ENCODE data around the gene PPM1F.
A peak's percentile ranks its signal among the peaks of the same experiment; 100 is the strongest.
"Not testable (repeated sequence)": the region's sequence is repeated elsewhere in the genome, so short reads cannot be mapped to it uniquely, and the experiment has no call there.

The PPM1F gene

DNA sequence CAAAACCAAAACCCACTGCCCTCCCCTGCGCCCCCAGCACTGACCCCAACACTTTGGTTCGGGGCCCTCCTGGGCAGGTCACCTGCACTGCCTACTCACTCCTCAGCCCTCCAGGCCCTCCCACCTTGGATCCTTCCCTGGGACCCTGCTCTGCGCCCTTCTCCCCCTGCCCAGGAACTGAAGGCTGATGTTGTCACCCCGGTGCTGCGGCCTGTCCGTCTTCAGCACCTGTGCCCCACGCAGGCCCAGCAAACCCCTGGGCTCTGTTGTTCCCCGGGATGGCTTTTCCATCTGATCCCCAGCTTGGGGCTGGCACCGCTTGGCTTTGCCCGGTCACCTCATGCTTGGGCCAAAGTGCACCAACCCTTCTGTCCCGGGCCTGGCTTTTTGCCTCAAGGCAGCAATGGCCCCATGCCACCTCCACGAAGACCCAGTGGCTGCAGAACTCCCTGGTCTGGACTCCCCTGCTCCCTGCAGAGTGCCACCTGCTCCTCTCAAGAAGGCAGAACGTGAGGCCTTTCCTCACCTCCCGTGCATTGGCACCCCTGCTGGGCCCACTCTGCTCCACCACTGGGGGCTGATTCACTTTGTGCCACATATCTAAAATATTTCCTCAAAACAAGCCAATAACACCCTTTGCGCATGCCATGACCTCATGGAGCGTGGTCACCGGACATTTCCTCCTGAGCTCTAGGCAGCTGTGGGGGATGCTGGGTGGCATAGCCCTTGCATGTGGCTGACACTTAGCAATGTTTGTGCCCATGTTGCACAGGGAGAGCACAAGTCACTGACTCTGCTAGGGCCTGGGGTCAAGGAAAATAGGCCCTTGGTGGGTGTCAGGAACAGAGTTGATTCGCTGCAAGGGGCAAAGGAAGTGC is 8.8 kb downstream of the PPM1F start:
- no peak for DNase-seq (ENCODE audit: low read depth)
- TF ChIP-seq, protein P1, sequence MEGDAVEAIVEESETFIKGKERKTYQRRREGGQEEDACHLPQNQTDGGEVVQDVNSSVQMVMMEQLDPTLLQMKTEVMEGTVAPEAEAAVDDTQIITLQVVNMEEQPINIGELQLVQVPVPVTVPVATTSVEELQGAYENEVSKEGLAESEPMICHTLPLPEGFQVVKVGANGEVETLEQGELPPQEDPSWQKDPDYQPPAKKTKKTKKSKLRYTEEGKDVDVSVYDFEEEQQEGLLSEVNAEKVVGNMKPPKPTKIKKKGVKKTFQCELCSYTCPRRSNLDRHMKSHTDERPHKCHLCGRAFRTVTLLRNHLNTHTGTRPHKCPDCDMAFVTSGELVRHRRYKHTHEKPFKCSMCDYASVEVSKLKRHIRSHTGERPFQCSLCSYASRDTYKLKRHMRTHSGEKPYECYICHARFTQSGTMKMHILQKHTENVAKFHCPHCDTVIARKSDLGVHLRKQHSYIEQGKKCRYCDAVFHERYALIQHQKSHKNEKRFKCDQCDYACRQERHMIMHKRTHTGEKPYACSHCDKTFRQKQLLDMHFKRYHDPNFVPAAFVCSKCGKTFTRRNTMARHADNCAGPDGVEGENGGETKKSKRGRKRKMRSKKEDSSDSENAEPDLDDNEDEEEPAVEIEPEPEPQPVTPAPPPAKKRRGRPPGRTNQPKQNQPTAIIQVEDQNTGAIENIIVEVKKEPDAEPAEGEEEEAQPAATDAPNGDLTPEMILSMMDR (IDR thresholded peaks at IDR 0.05; ENCODE audit: control insufficient read depth, insufficient read depth, low read depth, low read length, missing control alignments), result no peak
- H3K4me3 ChIP-seq (ENCODE audit: control insufficient read depth, low read depth, low read length), result no peak overlapping the region

DNA sequence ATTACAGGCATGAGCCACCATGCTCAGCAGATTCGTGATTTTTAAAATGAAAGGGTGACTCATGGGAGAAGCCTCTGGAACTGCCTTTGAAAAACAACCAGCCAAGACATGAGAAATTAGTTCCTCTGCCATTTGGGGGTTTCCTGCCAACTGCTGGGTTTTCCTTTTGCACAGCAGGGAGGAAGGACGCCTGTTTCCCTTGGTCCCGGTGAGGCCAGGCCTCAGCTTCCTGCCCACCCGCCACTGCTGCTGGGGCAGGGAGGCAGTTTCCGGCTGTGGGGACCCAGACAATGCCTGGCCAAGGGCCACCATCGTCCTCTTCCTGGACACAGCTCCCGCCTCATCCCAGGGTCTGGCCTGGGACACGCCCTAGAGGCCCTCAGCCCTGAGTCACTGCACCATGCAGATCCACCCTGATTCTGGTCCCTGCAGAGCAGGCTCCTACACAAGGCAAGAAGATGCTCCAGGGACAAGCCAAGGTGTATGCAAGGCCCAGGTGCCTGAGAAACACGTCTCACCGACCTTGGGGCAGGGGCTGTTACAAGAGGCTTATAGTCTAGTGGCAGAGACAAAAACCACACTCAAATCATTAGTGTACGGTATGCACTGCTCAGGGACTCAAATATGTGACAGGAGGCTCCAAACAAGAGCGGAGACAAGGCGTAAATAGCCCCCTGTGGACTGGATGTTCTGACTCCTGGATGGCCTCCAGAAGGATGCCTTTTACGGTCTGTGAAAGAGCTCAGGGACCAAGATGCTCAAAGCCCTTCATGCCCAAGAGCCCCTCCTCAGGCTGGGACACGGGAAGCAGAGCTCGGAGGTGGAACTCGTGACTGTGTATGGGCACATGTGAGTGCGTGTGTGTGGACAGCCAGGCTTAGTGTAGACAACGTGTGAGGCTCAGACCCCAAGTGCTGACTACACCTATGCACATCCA is 10.0 kb downstream of the PPM1F start:
- no peak overlapping the region; the same call in 1 of the 2 replicates for H3K4me3 ChIP-seq (ENCODE audit: control insufficient read depth, low read depth, low read length)
- DNase-seq (ENCODE audit: low read depth), result peak; percentile 40
- TF ChIP-seq, protein P1 (IDR thresholded peaks at IDR 0.05; ENCODE audit: control insufficient read depth, insufficient read depth, low read depth, low read length, missing control alignments), result no peak

GRCh38 chr22:21941921-21942320 is 10.7 kb downstream of the PPM1F start:
- no peak for DNase-seq (ENCODE audit: low read depth)
- TF ChIP-seq, protein P1 (IDR thresholded peaks at IDR 0.05; ENCODE audit: control insufficient read depth, insufficient read depth, low read depth, low read length, missing control alignments), result no peak
- H3K4me3 ChIP-seq (ENCODE audit: control insufficient read depth, low read depth, low read length), result no peak overlapping the region

GRCh38 chr22:21940521-21940920 is 12.1 kb downstream of the PPM1F start:
- no peak overlapping the region for H3K4me3 ChIP-seq (ENCODE audit: control insufficient read depth, low read depth, low read length)
- no peak for DNase-seq (ENCODE audit: low read depth)
- TF ChIP-seq, protein P1 (IDR thresholded peaks at IDR 0.05; ENCODE audit: control insufficient read depth, insufficient read depth, low read depth, low read length, missing control alignments), result no peak

DNA sequence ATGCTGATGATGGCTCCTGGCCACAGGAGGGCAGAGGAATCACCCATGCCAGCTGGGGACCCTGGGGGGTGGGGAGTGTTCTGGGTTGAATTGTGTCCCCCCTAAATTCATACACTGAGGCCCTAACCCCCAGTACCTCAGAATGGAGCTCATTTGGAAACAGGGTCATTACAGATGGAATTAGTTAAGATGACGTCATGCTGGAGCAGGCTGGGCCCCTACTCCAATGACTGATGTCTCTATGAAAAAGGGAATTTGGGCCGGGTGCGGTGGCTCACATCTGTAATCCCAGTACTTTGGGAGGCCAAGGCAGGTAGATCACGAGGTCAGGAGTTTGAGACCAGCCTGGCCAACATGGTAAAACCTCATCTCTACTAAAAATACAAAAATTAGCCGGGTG is 12.7 kb downstream of the PPM1F start:
- H3K4me3 ChIP-seq (ENCODE audit: control insufficient read depth, low read depth, low read length); DNase-seq (ENCODE audit: low read depth): not testable (repeated sequence)

DNA sequence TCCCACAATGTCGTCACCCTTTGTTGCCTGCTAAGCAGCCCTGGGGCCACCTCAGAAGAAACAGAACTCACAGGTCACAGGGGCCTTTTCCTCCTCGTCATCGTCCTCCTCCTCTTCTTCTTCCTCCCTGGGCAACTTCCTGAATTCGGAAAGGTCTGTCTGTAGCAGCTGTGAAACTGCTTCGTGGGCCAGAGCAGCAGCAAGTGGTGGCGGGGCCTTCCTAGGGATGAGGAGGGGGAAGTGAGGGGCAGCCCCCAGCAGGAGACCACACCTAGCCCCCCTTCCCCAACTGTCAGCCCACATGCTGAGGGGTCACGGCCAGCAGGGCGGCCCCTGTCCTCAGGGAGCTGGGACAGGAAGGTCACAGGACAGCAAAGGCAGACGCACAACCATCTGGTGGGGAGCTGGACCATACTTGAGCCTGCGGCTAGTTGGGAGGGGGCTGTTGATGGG is 13.2 kb downstream of the PPM1F start:
- TF ChIP-seq, protein P1 (IDR thresholded peaks at IDR 0.05; ENCODE audit: control insufficient read depth, insufficient read depth, low read depth, low read length, missing control alignments), result no peak
- H3K4me3 ChIP-seq (ENCODE audit: control insufficient read depth, low read depth, low read length), result no peak overlapping the region
- no peak for DNase-seq (ENCODE audit: low read depth)
